Thoracic aorta (tissue), 2 donors: ENCODE results near the gene ALG5. TPM values are rescaled to one million over a fixed set of nuclear protein-coding genes. Genes with fewer than 3 reads are reported as not detected.
A peak's percentile ranks its signal among the peaks of the same experiment; 100 is the strongest.

Source experiments
- ATAC-seq: fragments of 150-250 bp; one replicate; pipeline ENCODE4 v1.8.0; 2017; ENCODE audit warnings: low read depth; ENCODE audit not compliant: insufficient number of reproducible peaks, low FRiP score
- DNase-seq: peaks from one replicate; pipeline ENCODE4 v3.0.0-alpha.2; 2020; ENCODE audit warnings: low spot score
- H3K27ac ChIP-seq, 2 donors: fragments of 200-600 bp; sonication (generic); 1 replicate in 1 of 2; 2 replicates in 1 of 2; pipeline ENCODE4 v1.5.1; 2016; ENCODE audit warnings: mild to moderate bottlenecking in 2 of 2, moderate library complexity in 2 of 2
- H3K27me3 ChIP-seq: fragments of 200-600 bp; sonication (generic); replicated peaks from 2 replicates; pipeline ENCODE4 v1.6.0; 2016; ENCODE audit warnings: mild to moderate bottlenecking; ENCODE audit not compliant: insufficient read depth
- H3K36me3 ChIP-seq: fragments of 200-600 bp; sonication (generic); one replicate; pipeline ENCODE4 v1.5.1; 2016
- H3K4me1 ChIP-seq, 2 donors: fragments of 200-600 bp; sonication (generic); 1 replicate in 1 of 2; 2 replicates in 1 of 2; pipeline versions ENCODE4 v1.5.1 to v1.6.0; 2016; ENCODE audit warnings: low read depth in 2 of 2, mild to moderate bottlenecking in 1 of 2; ENCODE audit not compliant: control insufficient read depth in 1 of 2
- H3K4me3 ChIP-seq: fragments of 200-600 bp; sonication (generic); 2 replicates; pipeline ENCODE4 v1.5.1; 2016; ENCODE audit warnings: mild to moderate bottlenecking
- H3K9me3 ChIP-seq: fragments of 200-600 bp; sonication (generic); 2 replicates; pipeline ENCODE4 v1.5.1; 2016
- CTCF ChIP-seq: fragments of 200-600 bp; sonication (generic); IDR thresholded peaks from one replicate; pipeline ENCODE4 v1.5.1; 2019; ENCODE audit warnings: antibody characterized with exemption
- total RNA-seq, 2 donors: library from RNA; depleted of rRNA; stranded (reverse); fragments of >200 nt; gene quantifications; one replicate each; pipeline versions ENCODE4 v1.1.0 to v1.2.3, GENCODE V29; 2016

Gene ALG5
- total RNA-seq, 2 donors from 2014 or later = 13.5 to 19.9 TPM

- no peaks in the 10 kb centered on the region for H3K27me3 ChIP-seq
- ATAC-seq (no peak), DNase-seq (no peak)
- no peak overlapping the region for H3K4me3 ChIP-seq
- peaks cover 3 to 27% of the 10 kb centered on the region in 2 donors for H3K4me1 ChIP-seq
- no peaks in the 10 kb centered on the region for H3K36me3 ChIP-seq
- TF ChIP-seq CTCF = no peak
- no peaks in the 10 kb centered on the region for H3K9me3 ChIP-seq
- H3K27ac ChIP-seq = peak overlapping the region in 1 of 2 donors; percentile 80
Measured at GRCh38 chr13:36921631-36922301, 77.4 kb downstream of the ALG5 start.

GRCh38 chr13:36920616-36921185 is 78.4 kb downstream of the ALG5 start:
- Histone ChIP-seq H3K27ac (peak overlapping the region; percentile 80), H3K9me3 (no peaks in the 10 kb centered on the region), H3K4me3 (peak overlapping the region; percentile 91), H3K36me3 (no peaks in the 10 kb centered on the region), H3K27me3 (no peaks in the 10 kb centered on the region), H3K4me1 (peaks cover 3 to 30% of the 10 kb centered on the region in 2 donors)
- ATAC-seq (no peak), DNase-seq (no peak)
- no peak for TF ChIP-seq CTCF

- Histone ChIP-seq H3K27ac (peak within 1 kb of the TSS; percentile 80), H3K9me3 (no peaks in the 10 kb centered on the region), H3K4me1 (peaks cover 8 to 36% of the 10 kb centered on the region in 2 donors), H3K27me3 (no peaks in the 10 kb centered on the region), H3K4me3 (peak within 1 kb of the TSS; percentile 91), H3K36me3 (no peaks in the 10 kb centered on the region)
- TF ChIP-seq CTCF = no peak
- ATAC-seq (peak; percentile 7), DNase-seq (peak; percentile 52)
Measured at GRCh38 chr13:36919833-36920615, 79.1 kb downstream of the ALG5 start, which contains the start of gene SMAD9. TSS of gene SMAD9 (minus strand) at chr13:36920238. CDS start at chr13:36879689, 40,549 bp downstream.

- no peak for TF ChIP-seq CTCF
- Histone ChIP-seq H3K27me3 (no peaks in the 10 kb centered on the region), H3K9me3 (no peaks in the 10 kb centered on the region), H3K4me3 (peak overlapping the region; percentile 91), H3K36me3 (no peaks in the 10 kb centered on the region), H3K4me1 (peaks cover 8 to 43% of the 10 kb centered on the region in 2 donors), H3K27ac (peak overlapping the region; percentile 76 to 79)
- ATAC-seq (peak; percentile 53), DNase-seq (peak; percentile 5)
Measured at GRCh38 chr13:36919171-36919832, 79.8 kb downstream of the ALG5 start.
